B cell (primary cell): ENCODE data around the gene ARHGEF26. TPM values are rescaled to one million over a fixed set of nuclear protein-coding genes. Genes with fewer than 3 reads are reported as not detected.

Experiments used
- ATAC-seq: fragments of 200-7000 bp; cut with Tn5 transposase; one replicate; pipeline ENCODE4 v1.10.0; 2021; ENCODE audit warnings: low read depth, mild to moderate bottlenecking, moderate number of reproducible peaks, moderate library complexity
- CTCF ChIA-PET: fragments of 350-600 bp; sonication (Branson Sonifier 250); formaldehyde crosslinking; loops from one replicate; lab custom pipeline; 2021; ENCODE audit warnings: antibody characterized with exemption, inconsistent platforms; lab: Charles Lee
- POLR2A ChIA-PET: fragments of 350-600 bp; sonication (Branson Sonifier 250); formaldehyde crosslinking; loops from one replicate; lab custom pipeline; 2021; ENCODE audit warnings: antibody characterized with exemption; lab: Charles Lee
- DNase-seq: peaks from one replicate; pipeline ENCODE4 v3.0.0; 2013
- H2AFZ ChIP-seq: 2 replicates; pipeline ENCODE4 v1.6.1; 2012; ENCODE audit warnings: mild to moderate bottlenecking, low read depth, low read length; ENCODE audit not compliant: insufficient read depth, poor library complexity, severe bottlenecking
- H3K27ac ChIP-seq, 2 donors: 1 replicate in 1 of 2; 2 replicates in 1 of 2; pipeline ENCODE4 v1.5.1; 2012 to 2013; ENCODE audit warnings: low read length in 2 of 2, mild to moderate bottlenecking in 2 of 2, moderate library complexity in 1 of 2
- H3K27me3 ChIP-seq, 4 experiments: fragments of 200-600 bp in 1 of 4; sonication (generic) in 1 of 4; replicated peaks in 1 of 4; 1 replicate in 2 of 4; 2 replicates in 2 of 4; pipeline versions ENCODE4 v1.6.1 to v1.7.0; 2013 to 2016; ENCODE audit warnings: low read length in 3 of 4, mild to moderate bottlenecking in 2 of 4, mixed read lengths in 1 of 4, moderate library complexity in 1 of 4; ENCODE audit not compliant: insufficient read depth in 4 of 4, control insufficient read depth in 3 of 4; ENCODE audit errors: control extremely low read depth in 1 of 4
- H3K36me3 ChIP-seq, 2 experiments: replicated peaks in 1 of 2; 1 replicate in 1 of 2; 2 replicates in 1 of 2; pipeline versions ENCODE4 v1.6.1 to v1.7.1; 2013; ENCODE audit warnings: low read length in 1 of 2; ENCODE audit not compliant: insufficient read depth in 2 of 2, control insufficient read depth in 1 of 2; ENCODE audit errors: control extremely low read depth in 1 of 2, extremely low read depth in 1 of 2
- H3K4me1 ChIP-seq, 2 donors: fragments of 200-600 bp in 1 of 2; sonication (generic) in 1 of 2; 1 replicate in 1 of 2; 2 replicates in 1 of 2; pipeline versions ENCODE4 v1.5.1 to v1.6.1; 2013 to 2017; ENCODE audit warnings: low read length in 2 of 2; ENCODE audit not compliant: control insufficient read depth in 2 of 2, insufficient read depth in 2 of 2
- H3K4me2 ChIP-seq: replicated peaks from 2 replicates; pipeline ENCODE3; 2012; ENCODE audit warnings: mild to moderate bottlenecking, low read depth, low read length; ENCODE audit not compliant: poor library complexity, severe bottlenecking
- H3K4me3 ChIP-seq, 5 experiments: fragments of 200-600 bp in 1 of 5; sonication (generic) in 1 of 5; 1 replicate in 3 of 5; 2 replicates in 2 of 5; pipeline versions ENCODE4 v1.5.1 to v1.7.0; 2011 to 2016; ENCODE audit warnings: low read length in 4 of 5, mild to moderate bottlenecking in 4 of 5, low read depth in 2 of 5, control low read depth in 1 of 5, moderate library complexity in 1 of 5; ENCODE audit not compliant: insufficient read depth in 1 of 5; ENCODE audit errors: control extremely low read depth in 1 of 5, extremely low read depth in 1 of 5
- H3K79me2 ChIP-seq: fragments of 200-600 bp; sonication (generic); one replicate; pipeline ENCODE4 v1.6.0; 2016; ENCODE audit warnings: low read length; ENCODE audit not compliant: control insufficient read depth, insufficient read depth
- H3K9ac ChIP-seq: fragments of 200-600 bp; sonication (generic); 2 replicates; pipeline ENCODE4 v1.6.1; 2017; ENCODE audit warnings: mild to moderate bottlenecking, low read length, moderate library complexity
- H3K9me3 ChIP-seq, 3 donors: one replicate each; pipeline versions ENCODE4 v1.6.1 to v1.7.1; 2013; ENCODE audit warnings: low read length in 2 of 3; ENCODE audit not compliant: control insufficient read depth in 2 of 3, insufficient read depth in 1 of 3; ENCODE audit errors: control extremely low read depth in 1 of 3
- H4K20me1 ChIP-seq: 2 replicates; pipeline ENCODE4 v1.6.0; 2012; ENCODE audit warnings: mild to moderate bottlenecking, low read length; ENCODE audit not compliant: insufficient read depth, control insufficient read depth, poor library complexity, severe bottlenecking
- H3K27ac Mint-ChIP-seq: one replicate; pipeline ENCODE4 v1.8.0; 2021; ENCODE audit warnings: mixed read lengths
- H3K27me3 Mint-ChIP-seq: one replicate; pipeline ENCODE4 v1.8.0; 2021; ENCODE audit warnings: mixed read lengths
- H3K4me1 Mint-ChIP-seq: one replicate; pipeline ENCODE4 v1.8.0; 2021; ENCODE audit warnings: mixed read lengths
- H3K4me3 Mint-ChIP-seq: one replicate; pipeline ENCODE4 v1.8.0; 2021; ENCODE audit warnings: mixed read lengths
- H3K9me3 Mint-ChIP-seq: one replicate; pipeline ENCODE4 v1.8.0; 2022; ENCODE audit warnings: mixed read lengths; ENCODE audit not compliant: insufficient read depth
- CTCF ChIP-seq: fragments of 200-600 bp; IDR thresholded peaks from one replicate; pipeline ENCODE4 v1.8.0; 2022; ENCODE audit warnings: antibody characterized with exemption, mild to moderate bottlenecking
- EZH2 ChIP-seq: IDR thresholded peaks from 2 replicates; pipeline ENCODE4 v1.6.1; 2012; ENCODE audit warnings: borderline replicate concordance, low read depth, mild to moderate bottlenecking, moderate library complexity, low read length; ENCODE audit not compliant: insufficient read depth, poor library complexity, severe bottlenecking
- WGBS: methylation state at CpG from one replicate; pipeline ENCODE4 v1.1.5; 2013; ENCODE audit warnings: missing lambda C conversion rate; ENCODE audit not compliant: insufficient coverage; 5-methylcytosine and 5-hydroxymethylcytosine counted together
- intact Hi-C: fragments of 100-400 bp; cut with micrococcal nuclease; formaldehyde crosslinking; loops from one replicate; pipeline ENCODE4 v1.10.0; 2022
- polyA plus RNA-seq: library from polyadenylated mRNA; depleted of rRNA; stranded (reverse); fragments of >200 nt; gene quantifications from 2 replicates; pipeline ENCODE4 v1.2.3, GENCODE V29; 2012
- total RNA-seq, 2 donors: library from RNA; stranded (reverse); fragments of 120-200 nt in 1 of 2; gene quantifications; 1 replicate in 1 of 2; 2 replicates in 1 of 2; pipeline versions ENCODE4 v1.2.3 to v1.2.4, GENCODE V29; 2013 to 2022

ARHGEF26 gene
- total and polyA plus RNA-seq, 2 donors (not counting 1 experiment from before 2014, with no cell fraction given) = not detected

- H3K27ac ChIP-seq = no peak overlapping the region
Measured at GRCh38 chr3:154170300-154170699, 49.1 kb downstream of the ARHGEF26 start.

GRCh38 chr3:154175041-154175440, 53.9 kb downstream of the ARHGEF26 start:
- WGBS = no CpG with 5 or more reads among the region's 3 CpGs
- no peaks in the 10 kb centered on the region for H3K4me1 Mint-ChIP-seq
- CTCF ChIA-PET = no interaction called here
- Histone ChIP-seq H3K27me3 (no peaks in the 10 kb centered on the region), H3K27ac (no peak overlapping the region), H4K20me1 (no peaks in the 10 kb centered on the region), H3K4me3 (no peak overlapping the region), H2AFZ (no peak overlapping the region), H3K9me3 (no peaks in the 10 kb centered on the region), H3K36me3 (no peaks in the 10 kb centered on the region), H3K4me2 (no peak overlapping the region), H3K79me2 (no peaks in the 10 kb centered on the region), H3K4me1 (no peaks in the 10 kb centered on the region), H3K9ac (no peak overlapping the region)
- ATAC-seq (no peak), DNase-seq (no peak)
- POLR2A ChIA-PET = no interaction called here
- H3K27me3 Mint-ChIP-seq = no peaks in the 10 kb centered on the region
- TF ChIP-seq CTCF (no peak), EZH2 (no peak)
- H3K4me3 Mint-ChIP-seq = no peak overlapping the region
- no peaks in the 10 kb centered on the region for H3K9me3 Mint-ChIP-seq
- H3K27ac Mint-ChIP-seq = no peak overlapping the region
- intact Hi-C loops = no loop called here

More at GRCh38 chr3:154170300-154170699, 49.1 kb downstream of the ARHGEF26 start:
- H3K27me3 ChIP-seq = peaks cover 0 to 3% (median 0%) of the 10 kb centered on the region in 4 experiments
- H3K9me3 Mint-ChIP-seq = no peaks in the 10 kb centered on the region
- no peaks in the 10 kb centered on the region for H3K79me2 ChIP-seq
- no peak overlapping the region for H3K9ac ChIP-seq
- no peak overlapping the region for H3K4me3 Mint-ChIP-seq
- ATAC-seq (no peak), DNase-seq (no peak)
- H3K4me2 ChIP-seq = no peak overlapping the region
- TF ChIP-seq CTCF = no peak
- TF ChIP-seq EZH2 = no peak
- no peaks in the 10 kb centered on the region for H3K4me1 ChIP-seq
- no peaks in the 10 kb centered on the region for H3K9me3 ChIP-seq
- no peaks in the 10 kb centered on the region for H4K20me1 ChIP-seq
- H3K4me3 ChIP-seq = no peak overlapping the region
- ChIA-PET POLR2A (no interaction called here), CTCF (no interaction called here)
- no peak overlapping the region for H2AFZ ChIP-seq
- no peaks in the 10 kb centered on the region for H3K27me3 Mint-ChIP-seq
- H3K4me1 Mint-ChIP-seq = no peaks in the 10 kb centered on the region
- H3K27ac Mint-ChIP-seq = no peak overlapping the region
- WGBS = no CpG with 5 or more reads among the region's 1 CpG
- intact Hi-C loops = no loop called here
- H3K36me3 ChIP-seq = no peaks in the 10 kb centered on the region
